H1 (cell line): ENCODE results near the gene TMED9. TPM values are rescaled to one million over a fixed set of nuclear protein-coding genes. Genes with fewer than 3 reads are reported as not detected.
"Not testable (repeated sequence)": the region's sequence is repeated elsewhere in the genome, so short reads cannot be mapped to it uniquely, and the experiment has no call there.

Experiments used
- CTCF ChIA-PET: fragments of 300-600 bp; sonication (Branson Sonifier 250); formaldehyde crosslinking; loops from one replicate; lab custom pipeline; 2021; ENCODE audit not compliant: partially characterized antibody; lab: Charles Lee
- POLR2A ChIA-PET: fragments of 300-600 bp; sonication (Branson Sonifier 250); formaldehyde crosslinking; loops from one replicate; lab custom pipeline; 2021; ENCODE audit warnings: inconsistent platforms; ENCODE audit not compliant: partially characterized antibody; lab: Charles Lee
- DNase-seq, 2 experiments: peaks; one replicate each; pipeline versions ENCODE4 v3.0.0 to v3.0.0-alpha.2; 2010 to 2022; ENCODE audit warnings: low spot score in 2 of 2, low read depth in 1 of 2, mixed read lengths in 1 of 2
- FAIRE-seq: peaks from 2 replicates; lab custom pipeline; 2011; peaks lifted over from hg19 to GRCh38; lab: Jason Lieb, UNC
- H2AFZ ChIP-seq: 2 replicates; pipeline ENCODE4 v1.8.1; 2012; ENCODE audit warnings: low read length, inconsistent platforms
- H2AK5ac ChIP-seq: 2 replicates; pipeline ENCODE4 v1.6.1; 2013; ENCODE audit warnings: low read depth, low read length
- H2BK120ac ChIP-seq: replicated peaks from 2 replicates; pipeline ENCODE3; 2013; ENCODE audit warnings: low read depth, low read length, inconsistent platforms
- H2BK12ac ChIP-seq: 2 replicates; pipeline ENCODE4 v1.6.1; 2013; ENCODE audit warnings: low read depth, low read length
- H2BK15ac ChIP-seq: 2 replicates; pipeline ENCODE4 v1.6.1; 2013; ENCODE audit warnings: low read length
- H2BK20ac ChIP-seq: 2 replicates; pipeline ENCODE4 v1.6.1; 2013; ENCODE audit warnings: low read length
- H2BK5ac ChIP-seq: 2 replicates; pipeline ENCODE4 v1.6.1; 2013; ENCODE audit warnings: low read depth, low read length
- H3K14ac ChIP-seq: 2 replicates; pipeline ENCODE4 v1.6.1; 2013; ENCODE audit warnings: inconsistent platforms; ENCODE audit not compliant: insufficient read length
- H3K18ac ChIP-seq: 2 replicates; pipeline ENCODE4 v1.6.1; 2013; ENCODE audit warnings: low read length; ENCODE audit errors: extremely low read depth
- H3K23ac ChIP-seq: 2 replicates; pipeline ENCODE4 v1.6.1; 2013; ENCODE audit warnings: inconsistent platforms; ENCODE audit not compliant: insufficient read length
- H3K23me2 ChIP-seq: 2 replicates; pipeline ENCODE4 v1.6.1; 2013; ENCODE audit warnings: low read depth, low read length
- H3K27ac ChIP-seq: 2 replicates; pipeline ENCODE4 v1.6.1; 2011; ENCODE audit warnings: low read depth, low read length, inconsistent platforms
- H3K27me3 ChIP-seq, 4 experiments: replicated peaks in 1 of 4; 1 replicate in 1 of 4; 2 replicates in 3 of 4; pipeline versions ENCODE4 v1.6.1 to v1.8.1; 2011 to 2013; ENCODE audit warnings: low read length in 3 of 4, mild to moderate bottlenecking in 3 of 4, inconsistent platforms in 2 of 4, mixed read lengths in 2 of 4, moderate library complexity in 1 of 4; ENCODE audit not compliant: control insufficient read depth in 3 of 4, insufficient read depth in 3 of 4; ENCODE audit errors: extremely low read depth in 1 of 4
- H3K36me3 ChIP-seq, 4 experiments: 2 replicates each; pipeline versions ENCODE4 v1.6.1 to v1.8.1; 2011 to 2013; ENCODE audit warnings: mild to moderate bottlenecking in 4 of 4, low read length in 3 of 4, moderate library complexity in 2 of 4, control low read depth in 1 of 4, inconsistent platforms in 1 of 4; ENCODE audit not compliant: insufficient read depth in 4 of 4, control insufficient read depth in 2 of 4
- H3K4ac ChIP-seq: replicated peaks from 2 replicates; pipeline ENCODE3; 2013; ENCODE audit warnings: low read length, low read depth, mixed read lengths, inconsistent platforms; ENCODE audit not compliant: insufficient read length
- H3K4me1 ChIP-seq, 4 experiments: replicated peaks in 1 of 4; 1 replicate in 1 of 4; 2 replicates in 3 of 4; pipeline versions ENCODE4 v1.6.1 to v1.8.1; 2011 to 2013; ENCODE audit warnings: low read length in 3 of 4, inconsistent platforms in 2 of 4, mixed read lengths in 1 of 4; ENCODE audit not compliant: insufficient read depth in 4 of 4, control insufficient read depth in 3 of 4
- H3K4me2 ChIP-seq, 2 experiments: 2 replicates each; pipeline versions ENCODE4 v1.6.1 to v1.8.1; 2011 to 2013; ENCODE audit warnings: low read depth in 2 of 2, low read length in 2 of 2, control low read depth in 1 of 2, inconsistent platforms in 1 of 2, mild to moderate bottlenecking in 1 of 2; ENCODE audit not compliant: insufficient read depth in 1 of 2
- H3K4me3 ChIP-seq, 4 experiments: fragments of 200-600, 300-600 bp in 1 of 4; sonication (generic), shearing (Covaris generic), sonication (Bioruptor Twin) in 1 of 4; 2 replicates each; pipeline versions ENCODE4 v1.5.1 to v1.8.1; 2011 to 2016; ENCODE audit warnings: low read length in 4 of 4, low read depth in 3 of 4, control low read depth in 2 of 4, inconsistent platforms in 2 of 4, mild to moderate bottlenecking in 2 of 4, mixed read lengths in 1 of 4, moderate library complexity in 1 of 4; ENCODE audit not compliant: insufficient read depth in 2 of 4; ENCODE audit errors: extremely low read depth in 1 of 4
- H3K56ac ChIP-seq: replicated peaks from 2 replicates; pipeline ENCODE3; 2013; ENCODE audit warnings: low read depth, mild to moderate bottlenecking, mixed read lengths, low read length, inconsistent platforms; ENCODE audit not compliant: insufficient read length
- H3K79me1 ChIP-seq: 2 replicates; pipeline ENCODE4 v1.6.1; 2013; ENCODE audit warnings: low read depth, low read length, control low read depth
- H3K79me2 ChIP-seq, 2 experiments: 2 replicates each; pipeline versions ENCODE4 v1.6.1 to v1.8.1; 2012 to 2013; ENCODE audit warnings: low read length in 2 of 2, mild to moderate bottlenecking in 2 of 2, inconsistent platforms in 1 of 2; ENCODE audit not compliant: insufficient read depth in 2 of 2, control insufficient read depth in 1 of 2
- H3K9ac ChIP-seq, 4 experiments: replicated peaks in 1 of 4; 1 replicate in 1 of 4; 2 replicates in 3 of 4; pipeline versions ENCODE4 v1.6.1 to v1.8.1; 2011 to 2013; ENCODE audit warnings: low read depth in 3 of 4, low read length in 3 of 4, control low read depth in 2 of 4, mild to moderate bottlenecking in 2 of 4, moderate library complexity in 2 of 4, inconsistent platforms in 1 of 4; ENCODE audit errors: extremely low read depth in 1 of 4
- H3K9me3 ChIP-seq, 2 experiments: 2 replicates each; pipeline versions ENCODE4 v1.6.1 to v1.8.1; 2012 to 2013; ENCODE audit warnings: mild to moderate bottlenecking in 2 of 2, moderate library complexity in 2 of 2, control low read depth in 1 of 2, inconsistent platforms in 1 of 2, low read depth in 1 of 2, low read length in 1 of 2, mixed read lengths in 1 of 2; ENCODE audit not compliant: insufficient read depth in 2 of 2
- H4K20me1 ChIP-seq, 2 experiments: replicated peaks in 1 of 2; 2 replicates each; pipeline versions ENCODE3 to v1.8.1; 2011 to 2013; ENCODE audit warnings: inconsistent platforms in 2 of 2, low read length in 2 of 2, mild to moderate bottlenecking in 1 of 2; ENCODE audit not compliant: insufficient read depth in 2 of 2, control insufficient read depth in 1 of 2
- H4K5ac ChIP-seq: 2 replicates; pipeline ENCODE4 v1.6.1; 2013; ENCODE audit warnings: low read length, low read depth, mixed read lengths, inconsistent platforms; ENCODE audit not compliant: insufficient read length
- H4K8ac ChIP-seq: 2 replicates; pipeline ENCODE4 v1.8.0; 2013; ENCODE audit warnings: mild to moderate bottlenecking, moderate library complexity, low read length, inconsistent platforms; ENCODE audit not compliant: insufficient read depth; ENCODE audit errors: extremely low read depth
- H4K91ac ChIP-seq: replicated peaks from 2 replicates; pipeline ENCODE3; 2013; ENCODE audit warnings: low read length, mixed read lengths, inconsistent platforms; ENCODE audit not compliant: insufficient read length
- WGBS, 2 experiments: shearing (Covaris generic) in 1 of 2; methylation state at CpG; one replicate each; pipeline versions ENCODE4 v1.1.6 to v1.1.7; 2013 to 2015; ENCODE audit warnings: low lambda C conversion rate in 2 of 2, mixed read lengths in 2 of 2, inconsistent platforms in 1 of 2, low coverage in 1 of 2, missing lambda C conversion rate in 1 of 2; ENCODE audit not compliant: insufficient replicate concordance in 2 of 2, insufficient coverage in 1 of 2, insufficient read length in 1 of 2; ENCODE audit errors: extremely low coverage in 1 of 2, missing lambda C conversion rate in 1 of 2; 5-methylcytosine and 5-hydroxymethylcytosine counted together
- polyA plus RNA-seq, 7 experiments: library from polyadenylated mRNA; depleted of rRNA in 3 of 7; stranded (reverse) in 5 of 7; unstranded in 2 of 7; fragments of >200 nt in 5 of 7; fragments of 200-250 nt in 2 of 7; gene quantifications; 1 replicate in 5 of 7; 2 replicates in 1 of 7; 4 replicates in 1 of 7; pipeline versions ENCODE4 v1.2.1 to v1.2.3, GENCODE V29; 2011 to 2013; ENCODE audit warnings: missing spikeins in 2 of 7, mixed read lengths in 2 of 7
- total RNA-seq: library from RNA; stranded (reverse); fragmentation: NEBNext Ultra II Directional; extraction: Animal tissue kit (Norgen Biotek cat#: 25700); gene quantifications from 2 replicates; pipeline ENCODE4 v1.2.1, GENCODE V29; 2021

The TMED9 gene
- total and polyA plus RNA-seq, 2 of the 8 experiments (the other 6 are each of a cell fraction or from before 2014, with no cell fraction given): 130 to 160 TPM

DNA sequence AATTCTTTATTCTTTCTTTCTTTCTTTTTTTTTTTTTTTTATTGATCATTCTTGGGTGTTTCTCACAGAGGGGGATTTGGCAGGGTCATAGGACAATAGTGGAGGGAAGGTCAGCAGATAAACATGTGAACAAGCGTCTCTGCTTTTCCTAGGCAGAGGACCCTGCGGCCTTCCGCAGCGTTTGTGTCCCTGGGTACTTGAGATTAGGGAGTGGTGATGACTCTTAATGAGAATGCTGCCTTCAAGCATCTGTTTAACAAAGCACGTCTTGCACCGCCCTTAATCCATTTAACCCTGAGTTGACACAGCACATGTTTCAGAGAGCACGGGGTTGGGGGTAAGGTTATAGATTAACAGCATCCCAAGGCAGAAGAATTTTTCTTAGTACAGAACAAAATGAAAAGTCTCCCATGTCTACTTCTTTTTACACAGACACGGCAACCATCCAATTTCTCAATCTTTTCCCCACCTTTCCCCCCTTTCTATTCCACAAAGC is 32.5 kb upstream of the TMED9 start:
- not testable (repeated sequence) for H3K79me2 ChIP-seq, H3K27ac ChIP-seq, H3K9ac ChIP-seq, H2AK5ac ChIP-seq, DNase-seq, H3K56ac ChIP-seq, H2BK120ac ChIP-seq, H3K4me1 ChIP-seq, H4K20me1 ChIP-seq, H3K23ac ChIP-seq, H4K91ac ChIP-seq, H3K27me3 ChIP-seq, H2BK15ac ChIP-seq, H4K5ac ChIP-seq, H2AFZ ChIP-seq, H3K14ac ChIP-seq, H3K79me1 ChIP-seq, H3K4me2 ChIP-seq, FAIRE-seq, H3K36me3 ChIP-seq, H2BK12ac ChIP-seq, H3K4ac ChIP-seq, H4K8ac ChIP-seq, H3K23me2 ChIP-seq, H3K18ac ChIP-seq, H3K4me3 ChIP-seq, H2BK5ac ChIP-seq, H2BK20ac ChIP-seq
- ChIA-PET CTCF (interaction anchor here (1.5 to 2.6 kb wide), 2 partner anchors 10 to 42 kb away, joined by 3 to 8 read pairs; no protein-coding TSS in a partner anchor), POLR2A (interaction anchor here (1.0 kb wide), 1 partner anchor 36 kb away, joined by 3 read pairs; no protein-coding TSS in a partner anchor)
- 97% methylated on average over 5 of the region's 8 CpGs; no CpG with 5 or more reads in 1 of the 2 experiments for WGBS, 2 experiments
- peaks cover 8 to 12% of the 10 kb centered on the region in 2 experiments for H3K9me3 ChIP-seq
